IPS-18a (cell line): ENCODE measurements around the gene ZFHX3.

Experiments used
- H3K27ac ChIP-seq: one replicate; pipeline ENCODE4 v1.5.1; 2013; ENCODE audit warnings: low read length
- H3K27me3 ChIP-seq: one replicate; pipeline ENCODE4 v1.6.1; 2013; ENCODE audit warnings: mild to moderate bottlenecking, low read length; ENCODE audit not compliant: control insufficient read depth, insufficient read depth
- H3K36me3 ChIP-seq: one replicate; pipeline ENCODE4 v1.6.1; 2013; ENCODE audit warnings: low read depth, low read length; ENCODE audit not compliant: control insufficient read depth
- H3K4me1 ChIP-seq: one replicate; pipeline ENCODE4 v1.6.1; 2013; ENCODE audit warnings: low read depth, low read length; ENCODE audit not compliant: control insufficient read depth
- H3K4me3 ChIP-seq: one replicate; pipeline ENCODE4 v1.5.1; 2013; ENCODE audit warnings: low read length
- H3K9ac ChIP-seq: one replicate; pipeline ENCODE4 v1.6.1; 2013; ENCODE audit warnings: mild to moderate bottlenecking, low read length, moderate library complexity
- H3K9me3 ChIP-seq: one replicate; pipeline ENCODE4 v1.6.1; 2013; ENCODE audit warnings: low read depth, low read length; ENCODE audit not compliant: control insufficient read depth

The ZFHX3 gene

DNA sequence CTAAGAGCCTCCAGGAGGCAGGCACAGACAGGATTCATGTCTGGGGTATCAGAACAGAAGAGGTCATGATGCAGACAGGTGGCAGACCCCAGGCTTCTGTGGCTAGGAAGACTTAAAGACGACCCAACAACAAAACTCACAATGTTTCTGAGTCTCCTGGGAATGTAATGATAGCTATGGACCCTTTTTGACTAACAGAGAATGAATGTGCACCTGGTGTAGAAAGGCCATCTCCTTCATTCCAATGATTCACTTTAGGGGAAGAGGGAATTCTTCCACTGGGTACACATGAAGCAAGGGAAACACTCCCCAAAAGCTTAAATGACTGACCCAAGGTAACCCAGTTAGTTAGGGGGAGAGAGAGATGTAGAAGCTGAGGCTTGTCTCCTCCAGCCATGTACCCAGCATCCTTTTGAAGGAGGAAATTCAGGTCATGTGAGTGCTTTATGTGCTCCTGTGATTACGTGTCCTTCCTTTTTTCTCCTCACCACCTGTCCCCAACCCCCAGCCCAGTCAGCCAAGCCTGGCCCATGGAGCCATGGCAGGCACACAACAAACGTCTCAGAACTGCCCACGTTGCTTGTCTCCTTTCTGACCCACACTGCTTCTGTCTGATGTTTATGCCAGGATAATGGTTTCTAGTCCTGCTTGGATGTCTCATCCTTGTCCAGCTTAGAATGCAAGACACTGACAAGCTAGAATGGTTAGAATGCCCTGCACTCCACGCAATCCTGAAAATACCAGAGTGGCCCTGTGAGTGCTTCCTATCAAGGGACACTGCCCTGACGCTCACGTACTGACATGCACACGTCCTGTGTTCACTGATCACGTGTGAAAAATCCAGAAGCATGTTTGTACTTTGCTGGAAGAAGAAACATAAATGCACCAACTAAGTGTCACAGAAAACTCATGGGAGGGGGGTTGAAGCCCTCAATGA is 156.4 kb downstream of the ZFHX3 start:
- H3K27me3 ChIP-seq: no peaks in the 10 kb centered on the region
- H3K4me3 ChIP-seq: no peak overlapping the region
- no peak overlapping the region for H3K9ac ChIP-seq
- H3K4me1 ChIP-seq: no peaks in the 10 kb centered on the region
- H3K27ac ChIP-seq: no peak overlapping the region
- H3K36me3 ChIP-seq: no peaks in the 10 kb centered on the region
- H3K9me3 ChIP-seq: no peaks in the 10 kb centered on the region

DNA sequence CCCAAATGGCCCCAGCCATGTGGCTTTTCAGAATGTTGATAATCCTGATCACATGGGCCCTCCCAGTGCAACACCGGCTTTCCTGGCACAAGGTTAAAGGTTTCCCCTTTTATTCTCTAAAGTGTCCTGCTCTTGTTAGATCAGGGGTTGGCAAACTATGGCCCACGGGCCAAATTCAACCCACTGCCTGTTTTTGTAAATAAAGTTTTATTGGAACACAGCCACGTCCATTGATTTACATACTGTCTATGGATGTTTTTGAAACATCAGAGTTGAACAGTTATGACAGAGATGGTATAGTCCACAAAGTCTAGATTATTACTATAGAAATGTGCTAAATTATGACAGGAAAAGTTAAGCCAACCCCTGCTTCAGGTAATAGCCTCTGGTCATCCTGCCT is 157.3 kb downstream of the ZFHX3 start:
- no peak overlapping the region for H3K9ac ChIP-seq
- no peak overlapping the region for H3K27ac ChIP-seq
- H3K4me3 ChIP-seq: no peak overlapping the region
- no peaks in the 10 kb centered on the region for H3K27me3 ChIP-seq
- no peaks in the 10 kb centered on the region for H3K36me3 ChIP-seq
- H3K9me3 ChIP-seq: no peaks in the 10 kb centered on the region
- H3K4me1 ChIP-seq: no peaks in the 10 kb centered on the region

DNA sequence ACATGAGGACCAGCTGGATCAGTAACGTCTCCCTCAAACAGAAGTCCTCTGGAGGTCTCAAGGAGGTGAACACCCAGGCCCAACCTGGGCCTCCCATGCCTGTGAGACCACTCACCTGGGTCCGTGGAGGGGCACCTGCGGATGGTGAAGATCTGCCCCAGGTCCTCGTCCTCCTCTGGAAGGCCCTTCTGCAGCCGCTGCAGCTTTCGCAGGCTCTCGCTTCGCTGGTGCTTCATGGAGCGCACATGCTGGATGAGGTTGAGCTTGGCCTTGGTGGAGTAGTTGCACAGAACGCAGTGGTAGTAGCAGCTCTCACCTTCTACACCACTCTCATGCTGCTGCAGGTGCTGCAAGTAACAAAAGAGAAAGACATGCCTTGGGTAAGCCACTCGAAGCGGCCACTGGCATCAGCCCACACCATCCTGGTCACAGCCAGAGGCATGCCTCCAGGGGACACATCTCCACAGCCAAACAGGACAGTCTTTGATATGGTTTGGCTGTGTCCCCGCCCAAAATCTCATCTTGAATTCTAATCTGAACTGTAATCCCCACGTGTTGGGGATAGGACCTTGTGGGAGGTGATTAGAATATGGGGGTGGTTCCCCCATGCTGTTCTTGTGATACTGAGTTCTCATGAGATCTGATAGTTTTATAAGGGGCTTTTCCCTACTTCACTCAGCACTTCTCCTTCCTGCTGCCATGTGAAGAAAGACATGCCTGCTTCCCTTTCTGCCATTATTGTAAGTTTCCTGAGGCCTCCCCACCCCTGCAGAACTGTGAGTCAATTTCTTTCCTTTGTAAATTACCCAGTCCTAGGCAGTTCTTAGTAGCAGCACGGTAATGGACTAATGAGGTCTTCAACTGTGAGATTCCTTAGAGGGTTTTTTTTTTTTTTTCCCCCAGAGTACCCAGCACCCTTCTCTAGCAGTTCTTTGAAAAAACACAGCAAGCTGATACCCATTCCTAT is 158.0 kb downstream of the ZFHX3 start:
- H3K4me3 ChIP-seq: no peak overlapping the region
- H3K4me1 ChIP-seq: no peaks in the 10 kb centered on the region
- no peak overlapping the region for H3K9ac ChIP-seq
- no peak overlapping the region for H3K27ac ChIP-seq
- H3K9me3 ChIP-seq: no peaks in the 10 kb centered on the region
- no peaks in the 10 kb centered on the region for H3K27me3 ChIP-seq
- H3K36me3 ChIP-seq: no peaks in the 10 kb centered on the region

DNA sequence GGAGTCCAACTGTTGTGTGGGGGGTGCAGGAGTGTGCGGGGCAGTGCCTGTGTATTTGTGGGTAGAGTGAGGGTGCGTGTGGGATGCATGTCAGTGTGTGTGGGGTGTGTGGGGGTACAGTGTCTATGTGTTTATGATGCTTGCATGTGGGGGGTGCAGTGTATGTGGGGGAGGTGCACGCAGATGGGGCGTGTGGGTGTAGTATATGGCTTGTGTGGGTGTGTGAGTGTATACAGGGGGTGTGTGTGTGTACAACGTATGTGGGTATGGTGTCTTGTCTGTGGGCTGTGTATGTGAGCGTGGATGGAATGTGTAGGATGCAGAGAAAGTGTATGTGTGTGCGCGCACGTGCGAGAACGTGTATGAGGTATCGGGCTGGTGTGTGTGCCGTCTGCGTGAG is 160.4 kb downstream of the ZFHX3 start:
- no peaks in the 10 kb centered on the region for H3K27me3 ChIP-seq
- H3K27ac ChIP-seq: no peak overlapping the region
- H3K9ac ChIP-seq: no peak overlapping the region
- H3K4me1 ChIP-seq: no peaks in the 10 kb centered on the region
- H3K36me3 ChIP-seq: no peaks in the 10 kb centered on the region
- no peak overlapping the region for H3K4me3 ChIP-seq
- no peaks in the 10 kb centered on the region for H3K9me3 ChIP-seq

DNA sequence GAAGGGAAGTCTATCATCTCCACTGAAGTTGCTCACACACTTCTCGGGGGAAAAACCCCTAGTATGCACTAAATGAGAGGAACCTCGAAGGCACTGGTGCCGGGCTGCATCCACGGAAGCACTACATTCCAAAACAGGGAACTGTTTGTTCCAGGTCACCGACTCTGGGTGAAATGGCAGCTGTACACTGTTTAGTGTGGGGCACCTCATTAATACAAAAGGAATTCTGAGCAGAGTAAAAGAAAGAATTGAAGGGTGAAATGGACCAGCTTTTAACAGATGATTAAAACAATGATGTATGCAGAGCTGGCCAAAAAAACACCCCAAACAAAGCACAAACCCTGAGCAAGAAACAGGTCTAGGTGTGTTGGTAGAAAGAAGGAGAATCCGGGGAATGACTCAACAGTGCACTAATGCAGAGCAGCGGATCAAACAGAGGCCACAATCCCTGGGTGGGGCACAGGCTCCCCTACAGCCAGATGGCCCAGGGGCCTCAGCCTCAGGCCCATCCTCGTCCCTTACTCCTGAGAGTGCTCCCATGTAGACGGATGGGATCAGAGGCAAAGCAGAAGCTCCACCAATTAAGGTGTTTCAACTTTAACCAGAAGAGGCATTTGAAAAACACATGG is 161.5 kb downstream of the ZFHX3 start:
- H3K9ac ChIP-seq: no peak overlapping the region
- no peak overlapping the region for H3K4me3 ChIP-seq
- no peaks in the 10 kb centered on the region for H3K9me3 ChIP-seq
- H3K4me1 ChIP-seq: no peaks in the 10 kb centered on the region
- no peak overlapping the region for H3K27ac ChIP-seq
- no peaks in the 10 kb centered on the region for H3K27me3 ChIP-seq
- no peaks in the 10 kb centered on the region for H3K36me3 ChIP-seq

DNA sequence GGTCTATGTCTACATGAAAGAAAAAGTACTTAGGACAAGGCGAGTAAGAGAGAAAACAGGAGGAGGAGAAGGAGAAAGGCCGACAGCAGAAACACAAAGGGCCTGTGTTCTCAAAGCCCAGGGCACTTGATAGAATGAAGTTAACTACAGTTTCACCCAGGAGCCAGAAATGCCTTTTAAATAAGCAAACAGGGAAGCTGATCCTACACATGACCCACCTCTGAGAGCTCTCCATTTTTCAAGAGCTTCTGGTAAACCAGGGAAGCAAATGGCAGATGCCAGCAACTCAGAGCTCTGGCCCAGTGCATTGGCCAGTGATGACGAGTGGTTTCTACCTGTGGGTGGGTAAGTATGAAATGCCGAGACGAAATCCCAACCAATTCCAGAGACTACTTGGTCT is 163.4 kb downstream of the ZFHX3 start:
- Histone ChIP-seq H3K27ac (no peak overlapping the region), H3K36me3 (no peaks in the 10 kb centered on the region), H3K4me3 (no peak overlapping the region), H3K4me1 (no peaks in the 10 kb centered on the region), H3K9me3 (no peaks in the 10 kb centered on the region), H3K9ac (no peak overlapping the region), H3K27me3 (no peaks in the 10 kb centered on the region)

DNA sequence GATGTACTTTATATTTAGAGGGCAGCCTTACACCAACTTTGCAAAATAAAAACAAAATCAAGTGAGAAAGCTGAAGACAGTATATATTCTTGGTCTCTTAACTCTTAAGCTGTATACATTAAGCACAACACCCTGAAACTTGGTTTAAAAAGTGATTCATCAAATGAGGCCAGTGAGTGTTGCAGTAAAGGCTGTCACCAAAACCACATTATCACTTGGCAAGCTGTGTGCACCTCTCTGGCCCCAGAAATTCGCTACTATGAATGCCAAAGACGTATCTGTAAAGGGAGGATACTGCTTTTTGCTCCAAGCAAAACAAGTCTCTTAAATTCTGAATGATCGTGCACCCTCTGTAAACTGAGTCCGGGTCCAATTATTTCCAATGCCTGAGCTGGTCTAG is 163.9 kb downstream of the ZFHX3 start:
- no peak overlapping the region for H3K4me3 ChIP-seq
- H3K36me3 ChIP-seq: no peaks in the 10 kb centered on the region
- no peaks in the 10 kb centered on the region for H3K4me1 ChIP-seq
- no peaks in the 10 kb centered on the region for H3K27me3 ChIP-seq
- H3K27ac ChIP-seq: no peak overlapping the region
- H3K9me3 ChIP-seq: no peaks in the 10 kb centered on the region
- H3K9ac ChIP-seq: no peak overlapping the region

- no peak overlapping the region for H3K27ac ChIP-seq
- H3K9me3 ChIP-seq: no peaks in the 10 kb centered on the region
- H3K36me3 ChIP-seq: no peaks in the 10 kb centered on the region
- no peaks in the 10 kb centered on the region for H3K27me3 ChIP-seq
- H3K4me1 ChIP-seq: no peaks in the 10 kb centered on the region
- no peak overlapping the region for H3K9ac ChIP-seq
- H3K4me3 ChIP-seq: no peak overlapping the region
Observed at GRCh38 chr16:72879846-72880245, 168.1 kb downstream of the ZFHX3 start.

DNA sequence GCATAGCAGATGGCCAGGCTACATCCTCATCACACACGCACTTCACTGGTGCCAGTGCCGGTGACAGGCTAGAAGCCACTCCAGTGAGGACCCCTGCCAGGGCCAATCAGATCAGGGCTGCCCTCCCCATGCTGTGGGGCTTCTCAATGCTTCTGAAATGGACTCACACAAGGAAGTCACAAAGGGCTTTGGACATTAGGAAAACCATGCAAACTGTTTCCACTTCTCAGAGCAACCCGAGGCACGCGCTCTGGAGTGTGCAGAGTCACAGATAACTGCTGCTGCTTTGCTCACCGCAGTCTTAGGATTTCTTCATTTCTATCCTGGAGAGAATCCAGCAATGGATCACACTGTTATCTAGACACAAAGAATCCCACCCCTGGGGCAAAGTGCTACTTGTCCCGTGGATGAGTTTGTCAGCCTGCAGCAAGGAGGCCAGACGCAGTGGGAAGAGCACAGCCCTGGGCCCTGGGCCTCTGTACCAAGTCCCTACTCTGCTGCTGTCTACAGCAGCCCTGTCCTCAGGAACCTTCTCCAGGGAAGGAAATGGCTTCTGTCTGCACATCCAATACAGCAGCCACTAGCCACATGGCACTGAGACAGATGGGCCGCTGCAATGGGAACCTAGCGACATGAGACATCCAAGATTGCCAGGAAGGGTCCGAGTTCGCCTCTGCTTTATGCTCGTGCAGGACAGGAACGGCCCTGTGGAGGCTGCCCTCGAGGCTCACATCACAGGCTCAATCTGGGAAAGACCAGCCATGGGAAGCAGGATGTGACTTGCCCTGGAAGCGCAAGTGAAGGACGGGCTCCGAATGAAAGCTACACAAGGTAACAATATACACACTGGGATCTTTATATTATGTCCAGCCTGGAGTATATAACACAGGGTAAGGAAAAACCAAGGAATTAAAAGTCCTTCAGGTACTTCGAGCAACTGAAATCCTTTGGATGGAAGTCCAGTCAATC is 169.3 kb downstream of the ZFHX3 start:
- H3K4me3 ChIP-seq: no peak overlapping the region
- no peak overlapping the region for H3K9ac ChIP-seq
- no peaks in the 10 kb centered on the region for H3K36me3 ChIP-seq
- no peak overlapping the region for H3K27ac ChIP-seq
- H3K9me3 ChIP-seq: no peaks in the 10 kb centered on the region
- no peaks in the 10 kb centered on the region for H3K4me1 ChIP-seq
- no peaks in the 10 kb centered on the region for H3K27me3 ChIP-seq

- Histone ChIP-seq H3K9ac (no peak overlapping the region), H3K9me3 (peaks cover 3% of the 10 kb centered on the region), H3K4me3 (no peak overlapping the region), H3K4me1 (no peaks in the 10 kb centered on the region), H3K27me3 (no peaks in the 10 kb centered on the region), H3K27ac (no peak overlapping the region), H3K36me3 (no peaks in the 10 kb centered on the region)
Observed at GRCh38 chr16:72877374-72878028, 170.4 kb downstream of the ZFHX3 start.
